Tibial nerve (tissue), 4 donors: ENCODE data around the gene BTBD9. TPM values are rescaled to one million over a fixed set of nuclear protein-coding genes. Genes with fewer than 3 reads are reported as not detected.

ENCODE experiments used
- DNase-seq, 2 donors: peaks; one replicate each; pipeline ENCODE4 v3.0.0-alpha.2; 2019; ENCODE audit warnings: low spot score in 2 of 2
- H3K27ac ChIP-seq, 4 donors: fragments of 200-600 bp; sonication (generic) in 3 of 4; one replicate each; pipeline ENCODE4 v1.5.1; 2017 to 2019; ENCODE audit warnings: mild to moderate bottlenecking in 1 of 4
- H3K27me3 ChIP-seq, 2 donors: fragments of 200-600 bp; sonication (generic) in 1 of 2; one replicate each; pipeline versions ENCODE4 v1.5.1 to v1.6.0; 2017 to 2019
- H3K36me3 ChIP-seq, 3 donors: fragments of 200-600 bp; sonication (generic); one replicate each; pipeline ENCODE4 v1.5.1; 2018 to 2019
- H3K4me1 ChIP-seq, 4 donors: fragments of 200-600 bp; sonication (generic) in 3 of 4; one replicate each; pipeline ENCODE4 v1.5.1; 2017 to 2019
- H3K4me3 ChIP-seq, 4 donors: fragments of 200-600 bp; sonication (generic) in 3 of 4; one replicate each; pipeline ENCODE4 v1.5.1; 2017 to 2019; ENCODE audit warnings: mild to moderate bottlenecking in 1 of 4, moderate library complexity in 1 of 4
- H3K9me3 ChIP-seq, 4 donors: fragments of 200-600 bp; sonication (generic) in 3 of 4; one replicate each; pipeline ENCODE4 v1.5.1; 2017 to 2019
- CTCF ChIP-seq, 5 experiments: fragments of 200-600 bp in 3 of 5; fragments of 450-650 bp in 2 of 5; sonication (generic) in 3 of 5; IDR thresholded peaks; one replicate each; pipeline ENCODE4 v1.5.1; 2016 to 2019; ENCODE audit warnings: antibody characterized with exemption in 5 of 5, mild to moderate bottlenecking in 3 of 5, moderate library complexity in 2 of 5
- EP300 ChIP-seq, 2 donors: sonication (generic); formaldehyde crosslinking; IDR thresholded peaks; one replicate each; pipeline ENCODE4 v1.6.1; 2017; ENCODE audit warnings: antibody characterized with exemption in 2 of 2, mild to moderate bottlenecking in 1 of 2
- POLR2A ChIP-seq, 2 donors: fragments of 450-650 bp; IDR thresholded peaks; one replicate each; pipeline ENCODE4 v1.6.1; 2017; ENCODE audit warnings: antibody characterized with exemption in 2 of 2, mild to moderate bottlenecking in 2 of 2, moderate library complexity in 2 of 2
- WGBS, 2 donors: methylation state at CpG; one replicate each; pipeline ENCODE4 v1.1.5; 2018; 5-methylcytosine and 5-hydroxymethylcytosine counted together
- total RNA-seq, 4 donors: library from RNA; depleted of rRNA; stranded (reverse); fragments of >200 nt; gene quantifications; one replicate each; pipeline ENCODE4 v1.1.0, GENCODE V29; 2016

Gene BTBD9
- total RNA-seq, 4 donors from 2014 or later, result 7.5 to 23.9 (median 10.7) TPM

- TF ChIP-seq POLR2A (IDR thresholded peaks at IDR 0.05), result no peak
- TF ChIP-seq EP300 (IDR thresholded peaks at IDR 0.05), result no peak
- Histone ChIP-seq H3K36me3 (peaks cover 0 to 27% (median 9%) of the 10 kb centered on the region in 3 donors), H3K27ac (peak overlapping the region in 3 of 4 donors; percentile 10 to 57 (median 24)), H3K4me1 (peaks cover 0 to 27% (median 2%) of the 10 kb centered on the region in 4 donors), H3K27me3 (no peaks in the 10 kb centered on the region), H3K9me3 (no peaks in the 10 kb centered on the region), H3K4me3 (no peak overlapping the region)
- WGBS, 2 donors, result 64 to 70% methylated on average over 4 of the region's 4 CpGs
- no peak for DNase-seq
Measured at GRCh38 chr6:38686270-38687042, 46.7 kb upstream of the BTBD9 start.

GRCh38 chr6:38684904-38685303 lies 45.2 kb upstream of the BTBD9 start:
- H3K4me1 ChIP-seq, result peaks cover 0 to 27% (median 2%) of the 10 kb centered on the region in 4 donors
- TF ChIP-seq EP300 (IDR thresholded peaks at IDR 0.05) (no peak), POLR2A (IDR thresholded peaks at IDR 0.05) (no peak), CTCF (IDR thresholded peaks at IDR 0.05) (no peak)
- H3K4me3 ChIP-seq, result no peak overlapping the region
- no peak overlapping the region for H3K27ac ChIP-seq
- peaks cover 0 to 43% (median 9%) of the 10 kb centered on the region in 3 donors for H3K36me3 ChIP-seq
- 95 to 96% methylated on average over 3 of the region's 3 CpGs for WGBS, 2 donors
- no peak for DNase-seq
- H3K9me3 ChIP-seq, result no peaks in the 10 kb centered on the region
- H3K27me3 ChIP-seq, result no peaks in the 10 kb centered on the region

GRCh38 chr6:38684237-38684636 lies 44.5 kb upstream of the BTBD9 start:
- H3K27ac ChIP-seq, result no peak overlapping the region

GRCh38 chr6:38681850-38682249 lies 42.1 kb upstream of the BTBD9 start:
- H3K4me3 ChIP-seq, result no peak overlapping the region
- H3K27me3 ChIP-seq, result no peaks in the 10 kb centered on the region
- TF ChIP-seq POLR2A (IDR thresholded peaks at IDR 0.05) (no peak), CTCF (IDR thresholded peaks at IDR 0.05) (no peak), EP300 (IDR thresholded peaks at IDR 0.05) (no peak)
- 87 to 97% methylated on average over 2 of the region's 2 CpGs for WGBS, 2 donors
- no peak for DNase-seq
- H3K9me3 ChIP-seq, result no peaks in the 10 kb centered on the region
- H3K36me3 ChIP-seq, result peaks cover 0 to 60% (median 9%) of the 10 kb centered on the region in 3 donors
- no peak overlapping the region for H3K27ac ChIP-seq
- peaks cover 0 to 17% (median 2%) of the 10 kb centered on the region in 4 donors for H3K4me1 ChIP-seq

More at GRCh38 chr6:38684237-38684636, 44.5 kb upstream of the BTBD9 start:
- Histone ChIP-seq H3K27me3 (no peaks in the 10 kb centered on the region), H3K4me1 (peaks cover 0 to 27% (median 2%) of the 10 kb centered on the region in 4 donors), H3K4me3 (no peak overlapping the region), H3K36me3 (peaks cover 0 to 50% (median 9%) of the 10 kb centered on the region in 3 donors), H3K9me3 (no peaks in the 10 kb centered on the region)
- DNase-seq, result no peak
- TF ChIP-seq POLR2A (IDR thresholded peaks at IDR 0.05), result no peak
- TF ChIP-seq EP300 (IDR thresholded peaks at IDR 0.05), result no peak
- 93 to 95% methylated on average over 1 of the region's 1 CpG for WGBS, 2 donors

- H3K4me1 ChIP-seq, result peaks cover 0 to 14% (median 0%) of the 10 kb centered on the region in 4 donors
- no peak overlapping the region for H3K4me3 ChIP-seq
- peaks cover 0 to 79% (median 12%) of the 10 kb centered on the region in 3 donors for H3K36me3 ChIP-seq
- 96 to 97% methylated on average over 1 of the region's 1 CpG for WGBS, 2 donors
- TF ChIP-seq EP300 (IDR thresholded peaks at IDR 0.05) (no peak), CTCF (IDR thresholded peaks at IDR 0.05) (no peak), POLR2A (IDR thresholded peaks at IDR 0.05) (no peak)
- H3K27me3 ChIP-seq, result no peaks in the 10 kb centered on the region
- H3K9me3 ChIP-seq, result no peaks in the 10 kb centered on the region
- DNase-seq, result no peak
- no peak overlapping the region for H3K27ac ChIP-seq
Measured at GRCh38 chr6:38679668-38680067, 39.9 kb upstream of the BTBD9 start.

GRCh38 chr6:38678178-38678760 lies 38.5 kb upstream of the BTBD9 start:
- Histone ChIP-seq H3K4me1 (peaks cover 0 to 14% (median 0%) of the 10 kb centered on the region in 4 donors), H3K9me3 (no peaks in the 10 kb centered on the region), H3K36me3 (peaks cover 0 to 73% (median 8%) of the 10 kb centered on the region in 3 donors), H3K27me3 (no peaks in the 10 kb centered on the region), H3K27ac (peak overlapping the region in 2 of 4 donors; percentile 46 to 57), H3K4me3 (no peak overlapping the region)
- TF ChIP-seq CTCF (IDR thresholded peaks at IDR 0.05), result no peak
- TF ChIP-seq EP300 (IDR thresholded peaks at IDR 0.05), result no peak
- WGBS, 2 donors, result 79 to 91% methylated on average over 7 of the region's 7 CpGs
- DNase-seq, result no peak
